NCI-H345 treated with DMSO at 0.1 percent for 48 hours (cell line): ENCODE results near the gene TMPRSS13.

Experiments used
- DNase-seq: peaks from one replicate; lab custom pipeline; 2025; ENCODE audit not compliant: unreplicated experiment; lab: John Stamatoyannopoulos, UW

TMPRSS13 gene

GRCh38 chr11:117900121-117900648 is 29.0 kb downstream of the TMPRSS13 start:
- no peak for DNase-seq

- DNase-seq = no peak
Measured at GRCh38 chr11:117898059-117898458, 31.1 kb downstream of the TMPRSS13 start.

- no peak for DNase-seq
Measured at GRCh38 chr11:117892651-117893050, 36.6 kb downstream of the TMPRSS13 start.

- DNase-seq = no peak
Measured at GRCh38 chr11:117891362-117891761, 37.8 kb downstream of the TMPRSS13 start.

GRCh38 chr11:117888139-117888566 is 41.0 kb downstream of the TMPRSS13 start:
- no peak for DNase-seq

- DNase-seq = no peak
Measured at GRCh38 chr11:117887431-117888138, 41.6 kb downstream of the TMPRSS13 start.

GRCh38 chr11:117885777-117886176 is 43.4 kb downstream of the TMPRSS13 start:
- DNase-seq = no peak

- DNase-seq = no peak
Measured at GRCh38 chr11:117884994-117885393, 44.2 kb downstream of the TMPRSS13 start.

GRCh38 chr11:117883063-117883462 is 46.1 kb downstream of the TMPRSS13 start:
- no peak for DNase-seq

- peak; percentile 46 for DNase-seq
Measured at GRCh38 chr11:117882311-117882905, 46.8 kb downstream of the TMPRSS13 start.

- no peak for DNase-seq
Measured at GRCh38 chr11:117881217-117881616, 48.0 kb downstream of the TMPRSS13 start.

GRCh38 chr11:117879516-117880480 is 49.4 kb downstream of the TMPRSS13 start:
- DNase-seq = no peak

- DNase-seq = no peak
Measured at GRCh38 chr11:117878939-117879475, 50.2 kb downstream of the TMPRSS13 start.

GRCh38 chr11:117878314-117878938 is 50.8 kb downstream of the TMPRSS13 start:
- DNase-seq = no peak

GRCh38 chr11:117877120-117877784 is 52.0 kb downstream of the TMPRSS13 start:
- DNase-seq = no peak

- DNase-seq = peak; percentile 38
Measured at GRCh38 chr11:117876341-117877119, 52.7 kb downstream of the TMPRSS13 start, which contains the start of gene FXYD6. Gene FXYD6, minus strand, starts transcription at chr11:117876658. Its CDS starts 33,882 bp downstream, at chr11:117842776.

- no peak for DNase-seq
Measured at GRCh38 chr11:117876059-117876340, 53.2 kb downstream of the TMPRSS13 start.

GRCh38 chr11:117875382-117876058 is 53.7 kb downstream of the TMPRSS13 start:
- peak; percentile 40 for DNase-seq

GRCh38 chr11:117874910-117875381 is 54.3 kb downstream of the TMPRSS13 start:
- no peak for DNase-seq
